Suprapubic skin (tissue), 4 donors: Measurements from ENCODE around the gene USP3.

Experiments
- EP300 ChIP-seq: sonication (generic); formaldehyde crosslinking; IDR thresholded peaks from one replicate; pipeline ENCODE4 v1.6.1; 2017; ENCODE audit warnings: antibody characterized with exemption
- POLR2A ChIP-seq, 2 donors: fragments of 450-650 bp; IDR thresholded peaks; one replicate each; pipeline ENCODE4 v1.6.1; 2017; ENCODE audit warnings: antibody characterized with exemption in 2 of 2, mild to moderate bottlenecking in 2 of 2, moderate library complexity in 2 of 2
- POLR2AphosphoS5 ChIP-seq, 3 donors: sonication (generic); formaldehyde crosslinking; IDR thresholded peaks; one replicate each; pipeline ENCODE4 v1.6.1; 2017; ENCODE audit warnings: antibody characterized with exemption in 3 of 3
- TF ChIP-seq, protein P1 (sequence below), 2 donors: fragments of 200-600 bp in 1 of 2; fragments of 450-650 bp in 1 of 2; sonication (generic) in 1 of 2; IDR thresholded peaks; one replicate each; pipeline ENCODE4 v1.5.1; 2016 to 2019; ENCODE audit warnings: antibody characterized with exemption in 2 of 2, mild to moderate bottlenecking in 1 of 2, moderate library complexity in 1 of 2

GRCh38 chr15:63530752-63531299 is 26.4 kb downstream of the USP3 start:
- TF ChIP-seq, protein P1, sequence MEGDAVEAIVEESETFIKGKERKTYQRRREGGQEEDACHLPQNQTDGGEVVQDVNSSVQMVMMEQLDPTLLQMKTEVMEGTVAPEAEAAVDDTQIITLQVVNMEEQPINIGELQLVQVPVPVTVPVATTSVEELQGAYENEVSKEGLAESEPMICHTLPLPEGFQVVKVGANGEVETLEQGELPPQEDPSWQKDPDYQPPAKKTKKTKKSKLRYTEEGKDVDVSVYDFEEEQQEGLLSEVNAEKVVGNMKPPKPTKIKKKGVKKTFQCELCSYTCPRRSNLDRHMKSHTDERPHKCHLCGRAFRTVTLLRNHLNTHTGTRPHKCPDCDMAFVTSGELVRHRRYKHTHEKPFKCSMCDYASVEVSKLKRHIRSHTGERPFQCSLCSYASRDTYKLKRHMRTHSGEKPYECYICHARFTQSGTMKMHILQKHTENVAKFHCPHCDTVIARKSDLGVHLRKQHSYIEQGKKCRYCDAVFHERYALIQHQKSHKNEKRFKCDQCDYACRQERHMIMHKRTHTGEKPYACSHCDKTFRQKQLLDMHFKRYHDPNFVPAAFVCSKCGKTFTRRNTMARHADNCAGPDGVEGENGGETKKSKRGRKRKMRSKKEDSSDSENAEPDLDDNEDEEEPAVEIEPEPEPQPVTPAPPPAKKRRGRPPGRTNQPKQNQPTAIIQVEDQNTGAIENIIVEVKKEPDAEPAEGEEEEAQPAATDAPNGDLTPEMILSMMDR (IDR thresholded peaks at IDR 0.05), result no peak
- TF ChIP-seq POLR2A (IDR thresholded peaks at IDR 0.05) (no peak), POLR2AphosphoS5 (IDR thresholded peaks at IDR 0.05) (no peak), EP300 (no peak)
